ENCODE measurements around the gene PRAMEF26. TPM values are rescaled to one million over a fixed set of nuclear protein-coding genes. Genes with fewer than 3 reads are reported as not detected.
"Not testable (repeated sequence)": the region's sequence is repeated elsewhere in the genome, so short reads cannot be mapped to it uniquely, and the experiment has no call there.

The PRAMEF26 gene
- total and polyA plus RNA-seq, 2 donors (not counting 1 experiment from before 2014, with no cell fraction given), result not detected

DNA sequence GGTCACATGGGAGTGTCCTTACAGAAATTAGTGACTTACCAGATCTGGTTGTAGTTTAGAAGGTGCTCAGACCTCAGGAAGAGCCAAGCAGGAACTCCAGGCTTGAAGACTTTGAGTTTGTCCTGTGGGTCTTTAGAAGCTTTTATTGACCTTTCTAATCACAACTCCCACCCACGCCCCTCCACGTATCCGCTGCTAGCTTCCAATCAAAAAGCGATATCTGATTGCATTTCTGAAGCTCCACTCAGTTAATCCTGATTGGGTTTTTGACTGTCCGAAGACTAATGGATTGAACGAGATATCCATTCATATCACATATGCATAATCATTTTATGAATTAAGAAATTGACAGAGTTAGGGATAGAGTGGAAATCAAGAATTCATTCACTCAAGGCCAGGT lies 39.1 kb downstream of the PRAMEF26 start, which contains the start of gene HNRNPCL2:
TSS of gene HNRNPCL2 (minus strand) at position 101 of the 400 bp plus-strand sequence. CDS start 454 bp downstream, outside the sequence.
- POLR2A ChIA-PET; H3K27me3 ChIP-seq (replicated peaks in 1 of 4; ENCODE audit: control extremely low read depth in 1 of 4, control insufficient read depth in 3 of 4, insufficient read depth in 4 of 4, low read length in 3 of 4); H2AFZ ChIP-seq (ENCODE audit: insufficient read depth, low read depth, low read length, poor library complexity, severe bottlenecking); H3K4me3 Mint-ChIP-seq; H4K20me1 ChIP-seq (ENCODE audit: control insufficient read depth, insufficient read depth, low read length, poor library complexity, severe bottlenecking); H3K9me3 Mint-ChIP-seq (ENCODE audit: insufficient read depth); H3K4me1 Mint-ChIP-seq; H3K27me3 Mint-ChIP-seq; ATAC-seq (ENCODE audit: low read depth); intact Hi-C loops (cut with micrococcal nuclease); DNase-seq; CTCF ChIA-PET; H3K27ac Mint-ChIP-seq; H3K79me2 ChIP-seq (ENCODE audit: control insufficient read depth, insufficient read depth, low read length); H3K9me3 ChIP-seq (ENCODE audit: control extremely low read depth in 1 of 3, control insufficient read depth in 2 of 3, insufficient read depth in 1 of 3, low read length in 2 of 3); H3K27ac ChIP-seq (ENCODE audit: low read length in 2 of 2); H3K4me1 ChIP-seq (ENCODE audit: control insufficient read depth in 2 of 2, insufficient read depth in 2 of 2, low read length in 2 of 2); H3K36me3 ChIP-seq (replicated peaks in 1 of 2; ENCODE audit: control extremely low read depth in 1 of 2, control insufficient read depth in 1 of 2, extremely low read depth in 1 of 2, insufficient read depth in 2 of 2, low read length in 1 of 2); H3K4me2 ChIP-seq (replicated peaks; ENCODE audit: low read depth, low read length, poor library complexity, severe bottlenecking); H3K4me3 ChIP-seq (ENCODE audit: control extremely low read depth in 1 of 5, extremely low read depth in 1 of 5, insufficient read depth in 1 of 5, low read depth in 2 of 5, low read length in 4 of 5); H3K9ac ChIP-seq (ENCODE audit: low read length): not testable (repeated sequence)
- no CpG with 5 or more reads among the region's 6 CpGs for WGBS (ENCODE audit: insufficient coverage)

Other genes starting within 250 kb of the PRAMEF26 start
- gene PRAMEF7, start 239.4 kb downstream of the PRAMEF26 start, total RNA-seq, result not detected in 2 replicates
- gene PRAMEF7, start 239.4 kb downstream of the PRAMEF26 start, polyA plus RNA-seq, result not detected in 2 replicates
- gene PRAMEF6, start 208.4 kb downstream of the PRAMEF26 start, total RNA-seq, result not detected in 2 replicates
- gene PRAMEF6, start 208.4 kb downstream of the PRAMEF26 start, polyA plus RNA-seq, result not detected in 2 replicates
- gene PRAMEF27, start 99.4 kb downstream of the PRAMEF26 start, total RNA-seq, result not detected in 2 replicates
- gene PRAMEF27, start 99.4 kb downstream of the PRAMEF26 start, polyA plus RNA-seq, result not detected in 2 replicates
- not detected in 2 replicates for gene HNRNPCL3, start 95.2 kb downstream of the PRAMEF26 start, total RNA-seq
- not detected in 2 replicates for gene HNRNPCL3, start 95.2 kb downstream of the PRAMEF26 start, polyA plus RNA-seq
- gene PRAMEF25, start 85.2 kb downstream of the PRAMEF26 start, total RNA-seq, result not detected in 2 replicates
- not detected in 2 replicates for gene PRAMEF25, start 85.2 kb downstream of the PRAMEF26 start, polyA plus RNA-seq
- gene HNRNPCL2, start 39.2 kb downstream of the PRAMEF26 start, total RNA-seq, result not detected in 2 replicates
- not detected in 2 replicates for gene HNRNPCL2, start 39.2 kb downstream of the PRAMEF26 start, polyA plus RNA-seq
- not detected in 2 replicates for gene HNRNPCL4, start 9.6 kb upstream of the PRAMEF26 start, total RNA-seq
- gene HNRNPCL4, start 9.6 kb upstream of the PRAMEF26 start, polyA plus RNA-seq, result not detected in 2 replicates
- gene PRAMEF9, start 15.8 kb upstream of the PRAMEF26 start, total RNA-seq, result not detected in 2 replicates
- gene PRAMEF9, start 15.8 kb upstream of the PRAMEF26 start, polyA plus RNA-seq, result not detected in 2 replicates
- gene PRAMEF13, start 45.4 kb upstream of the PRAMEF26 start, total RNA-seq, result not detected in 2 replicates
- gene PRAMEF13, start 45.4 kb upstream of the PRAMEF26 start, polyA plus RNA-seq, result not detected in 2 replicates
- gene PRAMEF18, start 70.1 kb upstream of the PRAMEF26 start, total RNA-seq, result not detected in 2 replicates
- gene PRAMEF18, start 70.1 kb upstream of the PRAMEF26 start, polyA plus RNA-seq, result not detected in 2 replicates
- gene PRAMEF5, start 98.2 kb upstream of the PRAMEF26 start, total RNA-seq, result not detected in 2 replicates
- not detected in 2 replicates for gene PRAMEF5, start 98.2 kb upstream of the PRAMEF26 start, polyA plus RNA-seq
- gene PRAMEF8, start 129.1 kb upstream of the PRAMEF26 start, total RNA-seq, result not detected in 2 replicates
- not detected in 2 replicates for gene PRAMEF8, start 129.1 kb upstream of the PRAMEF26 start, polyA plus RNA-seq
- gene PRAMEF33, start 147.5 kb upstream of the PRAMEF26 start, total RNA-seq, result not detected in 2 replicates
- not detected in 2 replicates for gene PRAMEF33, start 147.5 kb upstream of the PRAMEF26 start, polyA plus RNA-seq
- gene PRAMEF15, start 159.6 kb upstream of the PRAMEF26 start, total RNA-seq, result not detected in 2 replicates
- gene PRAMEF15, start 159.6 kb upstream of the PRAMEF26 start, polyA plus RNA-seq, result not detected in 2 replicates
- not detected in 2 replicates for gene PRAMEF14, start 191.1 kb upstream of the PRAMEF26 start, total RNA-seq
- not detected in 2 replicates for gene PRAMEF14, start 191.1 kb upstream of the PRAMEF26 start, polyA plus RNA-seq
- gene PRAMEF19, start 215.9 kb upstream of the PRAMEF26 start, total RNA-seq, result not detected in 2 replicates
- gene PRAMEF19, start 215.9 kb upstream of the PRAMEF26 start, polyA plus RNA-seq, result not detected in 2 replicates
- not detected in 2 replicates for gene PRAMEF17, start 233.6 kb upstream of the PRAMEF26 start, total RNA-seq
- gene PRAMEF17, start 233.6 kb upstream of the PRAMEF26 start, polyA plus RNA-seq, result not detected in 2 replicates

Data from B cell (primary cell).